ENCODE data around the gene NDRG4. TPM values are rescaled to one million over a fixed set of nuclear protein-coding genes. Genes with fewer than 3 reads are reported as not detected.
A peak's percentile ranks its signal among the peaks of the same experiment; 100 is the strongest.

NDRG4 gene
- total RNA-seq, 1 donor from 2014 or later: 1.7 TPM

DNA sequence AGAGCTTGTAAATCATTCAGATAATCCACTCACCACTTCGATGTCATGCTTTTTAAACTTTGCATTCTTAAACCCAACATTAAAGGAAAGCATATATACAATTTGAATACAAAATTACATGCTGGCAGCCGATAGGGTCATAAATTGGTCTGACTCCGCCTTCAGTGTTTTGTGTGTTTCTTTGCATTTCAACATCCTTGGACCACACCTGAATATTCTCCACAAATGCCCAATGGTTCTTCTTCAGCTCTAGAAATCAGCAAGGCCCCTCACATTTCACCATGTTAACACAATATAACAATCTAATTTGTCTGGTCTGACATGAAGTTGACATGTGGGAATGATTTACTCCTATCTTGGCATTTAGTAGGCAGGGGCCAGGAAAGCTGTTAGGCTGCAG lies 32.5 kb downstream of the NDRG4 start:
- Mint-ChIP-seq H3K36me3 (ENCODE audit: low read depth) (peaks cover 55% of the 10 kb centered on the region), H3K9me3 (no peaks in the 10 kb centered on the region), H3K4me1 (ENCODE audit: low read depth) (no peaks in the 10 kb centered on the region), H3K4me3 (no peak overlapping the region), H3K27ac (no peak overlapping the region), H3K27me3 (ENCODE audit: insufficient read depth) (no peaks in the 10 kb centered on the region)
- no peak for DNase-seq (ENCODE audit: low spot score)
- intact Hi-C loops (cut with micrococcal nuclease): no loop called here

DNA sequence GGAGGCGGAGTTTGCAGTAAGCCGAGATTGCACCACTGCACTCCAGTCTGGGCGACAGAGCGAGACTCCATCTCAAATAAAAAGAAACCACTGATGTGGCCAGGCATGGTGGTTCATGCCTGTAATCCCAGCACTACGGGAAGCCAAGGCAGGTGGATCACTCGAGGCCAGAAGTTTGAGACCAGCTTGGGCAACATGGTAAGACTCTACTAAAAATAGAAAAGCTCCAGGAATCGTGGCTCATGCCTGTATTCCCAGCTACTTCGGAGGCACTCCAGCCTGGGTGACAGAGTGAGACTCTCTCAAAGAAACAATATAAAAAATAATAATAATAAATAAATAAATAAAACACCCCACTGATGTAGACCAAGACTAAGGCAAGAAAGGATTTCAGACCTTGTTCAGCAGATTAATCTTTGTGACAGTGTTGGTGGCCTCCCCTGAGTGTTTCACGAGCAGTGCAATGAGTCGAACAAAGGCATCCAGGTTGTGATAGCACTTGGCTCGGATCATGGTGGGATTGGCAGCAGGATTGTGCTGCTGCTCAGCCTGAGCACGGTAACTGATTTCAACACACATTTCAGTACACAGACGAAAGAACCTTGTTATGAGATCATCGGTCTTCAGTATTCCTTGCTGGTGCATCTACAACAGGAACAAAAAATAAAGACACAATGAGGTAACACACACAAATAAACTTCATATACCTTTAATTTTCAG lies 34.0 kb downstream of the NDRG4 start:
- intact Hi-C loops (cut with micrococcal nuclease): no loop called here
- H3K27ac Mint-ChIP-seq: no peak overlapping the region
- peaks cover 61% of the 10 kb centered on the region for H3K36me3 Mint-ChIP-seq (ENCODE audit: low read depth)
- H3K4me3 Mint-ChIP-seq: no peak overlapping the region
- H3K4me1 Mint-ChIP-seq (ENCODE audit: low read depth): no peaks in the 10 kb centered on the region
- no peaks in the 10 kb centered on the region for H3K9me3 Mint-ChIP-seq
- no peak for DNase-seq (ENCODE audit: low spot score)
- H3K27me3 Mint-ChIP-seq (ENCODE audit: insufficient read depth): no peaks in the 10 kb centered on the region

DNA sequence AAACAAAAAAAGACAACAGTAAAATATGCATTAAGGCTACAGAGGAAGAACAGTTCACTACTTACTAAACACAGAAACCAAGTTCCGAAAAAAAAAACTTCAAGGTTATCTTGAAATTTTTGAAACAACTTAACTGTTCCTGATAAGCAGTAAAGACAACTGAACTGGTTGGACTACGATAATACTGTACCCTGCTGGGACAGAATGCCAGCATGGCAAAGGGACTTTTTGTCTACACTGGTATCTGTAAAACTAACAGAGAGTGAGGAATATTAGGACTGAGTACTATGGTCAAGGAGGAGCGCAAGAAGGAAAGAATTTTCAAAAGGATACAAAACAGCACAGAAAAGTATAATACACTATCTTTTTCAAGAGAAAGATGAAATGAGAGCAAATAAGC lies 35.2 kb downstream of the NDRG4 start:
- H3K36me3 Mint-ChIP-seq (ENCODE audit: low read depth): peaks cover 65% of the 10 kb centered on the region
- intact Hi-C loops (cut with micrococcal nuclease): no loop called here
- no peaks in the 10 kb centered on the region for H3K4me1 Mint-ChIP-seq (ENCODE audit: low read depth)
- no peak overlapping the region for H3K27ac Mint-ChIP-seq
- no peak for DNase-seq (ENCODE audit: low spot score)
- H3K4me3 Mint-ChIP-seq: no peak overlapping the region
- no peaks in the 10 kb centered on the region for H3K9me3 Mint-ChIP-seq
- no peaks in the 10 kb centered on the region for H3K27me3 Mint-ChIP-seq (ENCODE audit: insufficient read depth)

DNA sequence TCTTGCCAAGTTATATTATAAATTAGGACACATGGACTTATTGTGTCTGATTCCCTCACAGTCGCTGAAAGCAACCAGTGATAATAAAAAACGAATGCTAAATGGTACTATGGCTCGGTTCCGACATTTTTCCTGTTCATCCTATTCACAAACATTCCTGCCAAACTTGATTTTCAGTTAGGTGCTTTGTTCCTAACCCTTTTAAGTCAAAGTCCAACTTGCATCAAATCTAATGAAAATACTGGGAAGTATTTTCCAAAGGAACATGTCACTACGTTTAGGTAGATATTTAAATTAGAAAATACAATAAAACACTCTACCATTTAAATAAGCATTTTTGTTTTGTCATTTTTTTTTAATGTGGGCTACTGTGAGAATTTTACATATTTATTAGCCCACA lies 36.3 kb downstream of the NDRG4 start:
- H3K36me3 Mint-ChIP-seq (ENCODE audit: low read depth): peaks cover 63% of the 10 kb centered on the region
- no peaks in the 10 kb centered on the region for H3K27me3 Mint-ChIP-seq (ENCODE audit: insufficient read depth)
- H3K9me3 Mint-ChIP-seq: no peaks in the 10 kb centered on the region
- H3K27ac Mint-ChIP-seq: no peak overlapping the region
- no peak for DNase-seq (ENCODE audit: low spot score)
- H3K4me1 Mint-ChIP-seq (ENCODE audit: low read depth): no peaks in the 10 kb centered on the region
- no peak overlapping the region for H3K4me3 Mint-ChIP-seq
- intact Hi-C loops (cut with micrococcal nuclease): no loop called here

DNA sequence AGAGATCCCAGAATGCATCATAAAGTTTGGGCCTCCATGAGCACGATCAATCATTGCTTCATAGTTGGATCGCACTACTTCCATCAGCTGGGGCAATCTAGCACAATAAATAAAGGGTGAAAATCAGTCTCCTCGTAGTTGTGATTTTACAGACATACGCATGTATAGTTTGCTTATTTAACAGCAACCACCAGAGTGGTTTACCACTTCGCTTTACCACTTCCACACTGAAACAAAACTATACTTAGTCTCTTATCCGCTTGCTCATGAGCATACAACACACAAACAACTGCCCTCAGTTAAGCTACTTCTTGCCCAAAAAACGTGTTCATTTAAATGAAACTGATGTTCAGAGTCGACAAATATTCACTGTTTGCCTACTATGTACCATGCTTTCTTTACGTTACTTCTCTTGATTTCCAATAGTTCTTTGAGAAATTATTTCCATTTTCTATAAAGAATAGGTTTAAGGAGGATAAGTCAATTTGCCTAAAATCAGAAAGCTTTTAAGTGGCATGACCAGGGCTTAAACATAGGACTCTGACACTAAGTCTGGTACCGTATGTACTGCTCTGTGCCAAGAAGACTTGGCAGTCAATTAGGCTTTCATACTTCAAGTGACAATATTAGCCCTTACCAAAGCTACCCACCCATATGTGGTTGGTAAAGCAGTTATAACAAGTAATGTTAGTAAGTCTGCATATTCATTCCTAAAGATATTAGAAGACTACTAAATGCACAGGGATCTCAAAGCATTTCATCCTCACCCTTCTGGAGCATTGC lies 37.4 kb downstream of the NDRG4 start:
- H3K27me3 Mint-ChIP-seq (ENCODE audit: insufficient read depth): no peaks in the 10 kb centered on the region
- no peaks in the 10 kb centered on the region for H3K4me1 Mint-ChIP-seq (ENCODE audit: low read depth)
- intact Hi-C loops (cut with micrococcal nuclease): no loop called here
- no peak overlapping the region for H3K27ac Mint-ChIP-seq
- no peak overlapping the region for H3K4me3 Mint-ChIP-seq
- peaks cover 66% of the 10 kb centered on the region for H3K36me3 Mint-ChIP-seq (ENCODE audit: low read depth)
- no peak for DNase-seq (ENCODE audit: low spot score)
- no peaks in the 10 kb centered on the region for H3K9me3 Mint-ChIP-seq

DNA sequence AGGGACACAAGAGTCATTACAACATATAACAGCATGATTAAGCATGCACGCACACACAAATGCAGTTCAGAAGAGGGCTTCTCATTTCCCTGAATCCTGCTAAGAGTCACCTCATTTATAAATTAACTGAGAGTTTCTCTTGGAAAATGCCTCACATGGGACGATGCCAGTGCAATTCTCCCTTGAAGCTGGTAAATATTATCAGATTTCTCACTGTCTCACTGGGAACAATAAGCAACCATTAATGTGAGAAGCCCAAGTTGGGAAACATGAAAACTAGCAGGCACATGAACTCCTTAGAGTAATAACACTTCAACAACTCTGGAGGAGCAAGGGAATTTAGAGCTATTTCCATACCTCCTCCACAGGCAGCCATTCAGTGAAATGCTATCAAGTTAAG lies 41.8 kb downstream of the NDRG4 start:
- intact Hi-C loops (cut with micrococcal nuclease): no loop called here
- no peak for DNase-seq (ENCODE audit: low spot score)
- Mint-ChIP-seq H3K4me3 (no peak overlapping the region), H3K27ac (peak overlapping the region; percentile 15), H3K4me1 (ENCODE audit: low read depth) (no peaks in the 10 kb centered on the region), H3K9me3 (no peaks in the 10 kb centered on the region), H3K36me3 (ENCODE audit: low read depth) (peaks cover 71% of the 10 kb centered on the region), H3K27me3 (ENCODE audit: insufficient read depth) (no peaks in the 10 kb centered on the region)

DNA sequence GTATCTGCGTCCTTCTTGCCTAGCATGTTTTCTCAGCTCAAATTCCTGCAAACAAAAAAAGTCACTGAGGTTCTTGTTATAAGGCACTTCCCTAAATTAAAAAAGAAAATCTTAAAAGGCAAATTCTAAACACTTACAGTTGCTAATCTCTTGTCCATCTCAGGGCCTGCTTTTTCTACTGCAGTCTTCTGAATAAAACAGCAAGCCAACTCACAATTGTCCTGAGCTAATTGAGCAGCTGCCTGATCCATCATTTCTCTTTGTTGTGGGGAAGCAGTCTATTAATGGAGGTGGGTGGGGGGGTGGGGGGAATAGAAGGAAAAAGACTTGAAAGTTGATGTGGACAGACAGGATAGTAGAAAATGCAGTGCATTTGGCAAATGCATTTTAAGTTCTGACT lies 42.3 kb downstream of the NDRG4 start:
- Mint-ChIP-seq H3K36me3 (ENCODE audit: low read depth) (peaks cover 68% of the 10 kb centered on the region), H3K27me3 (ENCODE audit: insufficient read depth) (no peaks in the 10 kb centered on the region), H3K9me3 (no peaks in the 10 kb centered on the region), H3K4me3 (no peak overlapping the region), H3K27ac (no peak overlapping the region), H3K4me1 (ENCODE audit: low read depth) (no peaks in the 10 kb centered on the region)
- intact Hi-C loops (cut with micrococcal nuclease): no loop called here
- no peak for DNase-seq (ENCODE audit: low spot score)

DNA sequence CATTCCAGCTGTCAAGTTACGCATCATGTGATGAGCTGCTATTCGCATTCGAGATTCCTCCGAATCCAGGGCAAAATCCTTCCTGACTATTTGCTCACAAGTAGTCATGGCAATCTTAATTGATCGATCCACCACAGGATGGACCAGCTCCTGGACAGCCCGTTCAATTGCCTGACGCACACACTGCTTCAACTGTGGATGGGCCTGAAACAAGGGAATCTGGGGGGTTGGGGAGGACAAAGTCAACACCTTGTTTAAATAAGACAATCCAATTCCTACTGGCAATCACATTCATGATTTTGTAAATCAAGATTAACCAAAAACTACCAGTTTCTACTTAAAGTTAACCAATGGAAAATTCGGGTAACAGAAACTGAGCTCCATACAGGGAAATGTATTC lies 43.7 kb downstream of the NDRG4 start:
- Mint-ChIP-seq H3K27ac (no peak overlapping the region), H3K4me3 (no peak overlapping the region), H3K4me1 (ENCODE audit: low read depth) (no peaks in the 10 kb centered on the region), H3K9me3 (no peaks in the 10 kb centered on the region), H3K36me3 (ENCODE audit: low read depth) (peaks cover 54% of the 10 kb centered on the region), H3K27me3 (ENCODE audit: insufficient read depth) (no peaks in the 10 kb centered on the region)
- no peak for DNase-seq (ENCODE audit: low spot score)
- intact Hi-C loops (cut with micrococcal nuclease): loop anchor here (2.0 kb wide), 1 partner anchor 33 kb away; no protein-coding TSS in a partner anchor

DNA sequence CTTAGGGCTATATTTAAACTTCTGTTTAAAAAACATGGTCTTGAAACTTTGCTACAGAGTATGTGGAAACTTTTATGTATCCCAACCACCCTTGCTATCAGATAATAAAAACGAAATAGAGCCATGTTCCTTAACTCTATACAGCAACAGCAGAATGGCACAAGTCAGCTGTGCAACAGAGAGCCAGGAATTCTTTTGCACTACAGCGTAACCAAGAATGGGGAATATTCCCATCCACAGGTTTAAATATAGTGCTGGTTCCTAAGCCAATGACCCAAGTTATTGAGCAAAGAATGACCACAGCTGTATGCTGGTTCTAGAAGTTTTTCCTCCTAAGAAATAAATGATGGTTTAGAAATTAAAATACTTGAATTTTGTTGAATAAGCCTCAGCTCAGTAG lies 48.4 kb downstream of the NDRG4 start:
- Mint-ChIP-seq H3K4me3 (no peak overlapping the region), H3K4me1 (ENCODE audit: low read depth) (no peaks in the 10 kb centered on the region), H3K27me3 (ENCODE audit: insufficient read depth) (no peaks in the 10 kb centered on the region), H3K36me3 (ENCODE audit: low read depth) (peaks cover 41% of the 10 kb centered on the region), H3K9me3 (no peaks in the 10 kb centered on the region), H3K27ac (no peak overlapping the region)
- intact Hi-C loops (cut with micrococcal nuclease): no loop called here
- no peak for DNase-seq (ENCODE audit: low spot score)

DNA sequence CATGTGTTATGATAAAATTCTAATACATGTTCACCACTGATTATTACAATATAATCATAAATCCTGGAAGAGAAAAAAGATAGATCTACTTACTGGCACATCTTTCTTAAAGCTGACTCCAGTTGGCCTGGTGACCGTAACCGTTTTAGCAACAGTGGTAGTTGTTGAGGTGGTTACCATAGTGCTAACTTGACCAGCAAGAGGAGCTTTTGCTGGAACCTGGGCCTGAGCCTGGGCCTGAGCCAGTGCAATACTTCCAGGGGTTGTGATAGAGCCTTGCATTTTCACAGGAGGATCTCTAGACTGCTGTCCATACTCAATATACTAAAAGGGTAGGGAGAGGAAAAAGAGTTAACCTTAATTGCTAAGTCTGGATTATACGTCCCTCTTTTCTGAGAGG lies 51.6 kb downstream of the NDRG4 start:
- Mint-ChIP-seq H3K27ac (no peak overlapping the region), H3K9me3 (no peaks in the 10 kb centered on the region), H3K36me3 (ENCODE audit: low read depth) (peaks cover 37% of the 10 kb centered on the region), H3K27me3 (ENCODE audit: insufficient read depth) (no peaks in the 10 kb centered on the region), H3K4me1 (ENCODE audit: low read depth) (no peaks in the 10 kb centered on the region), H3K4me3 (no peak overlapping the region)
- DNase-seq (ENCODE audit: low spot score): no peak
- intact Hi-C loops (cut with micrococcal nuclease): no loop called here

DNA sequence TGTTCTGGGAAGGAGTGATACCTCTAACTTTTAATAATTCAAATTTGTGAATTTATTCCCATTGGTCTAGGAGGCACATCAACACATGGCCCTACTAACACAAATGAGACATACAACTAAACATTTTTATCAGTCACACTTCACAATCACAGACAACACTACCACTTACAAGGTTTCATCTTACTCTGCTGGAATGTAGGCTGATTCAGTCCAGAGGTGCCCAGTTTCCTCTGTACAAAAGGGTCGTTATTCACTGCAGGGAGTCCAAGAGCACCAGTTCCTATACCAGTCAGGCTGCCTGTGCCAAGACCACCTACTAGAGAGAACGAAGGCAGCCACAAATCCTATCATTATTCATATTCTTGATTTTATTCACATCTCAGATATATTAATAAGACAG lies 56.7 kb downstream of the NDRG4 start:
- no peak overlapping the region for H3K4me3 Mint-ChIP-seq
- no peak for DNase-seq (ENCODE audit: low spot score)
- H3K27ac Mint-ChIP-seq: no peak overlapping the region
- H3K4me1 Mint-ChIP-seq (ENCODE audit: low read depth): no peaks in the 10 kb centered on the region
- H3K9me3 Mint-ChIP-seq: no peaks in the 10 kb centered on the region
- intact Hi-C loops (cut with micrococcal nuclease): no loop called here
- H3K36me3 Mint-ChIP-seq (ENCODE audit: low read depth): peaks cover 35% of the 10 kb centered on the region
- H3K27me3 Mint-ChIP-seq (ENCODE audit: insufficient read depth): no peaks in the 10 kb centered on the region
